Activated CD4-positive, CD25-positive, alpha-beta regulatory T cell treated with anti-CD3 and anti-CD28 coated beads, Interleukin-2, amount 50 U/mL, for 24 hours (primary cell): Measurements from ENCODE around the gene TMEM260.
"Not testable (repeated sequence)": the region's sequence is repeated elsewhere in the genome, so short reads cannot be mapped to it uniquely, and the experiment has no call there.

Source experiments
- ATAC-seq, 2 donors: fragments of 150-1000 bp; cut with Tn5 transposase; one replicate each; pipeline ENCODE4 v1.10.0; 2021; ENCODE audit warnings: mild to moderate bottlenecking in 1 of 2, moderate library complexity in 1 of 2

The TMEM260 gene

GRCh38 chr14:56603648-56604047, 24.1 kb downstream of the TMEM260 start:
- no peak for ATAC-seq

DNA sequence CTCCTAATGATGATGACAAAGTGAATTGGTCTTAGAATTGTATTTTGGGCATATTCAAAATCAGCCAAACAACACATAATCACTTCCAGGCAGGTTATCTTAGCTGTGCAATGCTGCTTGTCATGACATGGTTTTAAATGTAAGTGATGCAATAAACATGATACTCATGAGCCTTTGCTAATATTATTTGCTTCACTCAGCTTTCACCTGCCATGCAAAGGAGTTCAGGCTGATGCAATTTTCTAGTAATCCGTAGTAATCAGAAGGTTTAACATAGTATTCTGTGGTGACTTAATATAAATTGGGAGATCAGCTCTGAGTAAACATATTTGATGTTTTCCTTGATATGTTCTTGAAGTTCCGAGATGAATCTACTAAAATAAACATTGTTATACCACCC, 29.1 kb downstream of the TMEM260 start:
- ATAC-seq: no peak

GRCh38 chr14:56611663-56612062, 32.1 kb downstream of the TMEM260 start:
- not testable (repeated sequence) for ATAC-seq

GRCh38 chr14:56617084-56617483, 37.5 kb downstream of the TMEM260 start:
- no peak for ATAC-seq

DNA sequence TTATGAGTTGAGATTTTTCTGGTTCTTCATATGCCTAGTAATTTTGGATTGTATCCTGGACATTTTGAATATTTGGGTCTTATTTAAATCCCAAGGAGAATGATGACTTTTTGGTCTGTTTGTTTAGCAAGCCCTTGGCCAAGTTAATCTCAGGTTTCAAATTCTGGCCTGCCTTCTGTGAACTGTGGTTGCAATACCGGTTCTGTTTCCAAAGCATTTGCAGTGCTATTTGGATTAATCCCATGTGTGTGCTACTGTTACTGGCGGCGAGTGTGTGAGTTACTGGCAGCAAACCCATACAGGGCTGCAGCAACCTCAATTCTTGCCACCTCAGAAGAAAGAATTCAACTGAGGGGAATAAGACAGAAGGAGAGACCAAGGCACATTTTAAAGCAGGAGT, 51.1 kb downstream of the TMEM260 start:
- ATAC-seq: no peak

DNA sequence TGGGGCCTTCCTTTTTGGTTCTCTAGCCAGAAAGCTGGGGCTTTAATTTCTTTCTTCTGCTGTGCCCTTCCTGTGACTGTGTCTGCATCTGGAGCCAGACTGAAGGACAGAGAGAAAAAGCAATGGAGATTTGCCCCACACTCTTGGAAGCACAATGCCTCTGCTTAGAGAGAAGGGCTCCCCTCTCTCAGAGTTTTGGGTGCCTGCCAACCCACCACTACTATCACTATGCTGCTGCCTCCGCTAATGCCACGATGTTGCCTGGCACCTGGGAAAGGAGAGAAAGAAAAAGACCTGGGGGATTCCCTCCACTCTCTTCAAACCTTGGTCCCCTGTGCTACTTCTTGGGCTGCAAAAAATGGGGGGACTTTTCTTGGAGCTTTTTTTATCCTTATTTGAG, 52.6 kb downstream of the TMEM260 start:
- ATAC-seq: no peak

DNA sequence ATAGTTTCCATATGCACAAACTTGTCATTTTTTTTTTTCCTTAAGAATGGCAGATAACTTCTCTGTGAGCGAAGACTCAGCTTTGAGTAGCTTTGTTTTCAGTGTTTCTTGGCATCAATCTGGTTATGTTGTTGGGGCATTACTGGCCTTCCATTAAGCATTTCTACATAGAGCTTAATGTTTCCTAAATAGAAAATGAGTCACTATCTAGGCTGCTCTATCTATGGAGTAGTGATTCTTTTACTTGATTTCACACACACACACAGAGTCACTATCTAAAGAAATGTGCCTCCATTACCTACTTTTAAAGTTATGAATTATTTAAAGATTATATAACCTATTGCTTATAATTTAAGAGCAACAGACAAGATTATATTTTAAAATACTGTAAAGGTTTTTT, 53.9 kb downstream of the TMEM260 start:
- no peak for ATAC-seq

GRCh38 chr14:56635041-56635440, 55.4 kb downstream of the TMEM260 start:
- no peak for ATAC-seq

GRCh38 chr14:56647493-56647892, 67.9 kb downstream of the TMEM260 start:
- ATAC-seq: no peak

GRCh38 chr14:56648508-56649301, 69.1 kb downstream of the TMEM260 start:
- ATAC-seq: no peak

DNA sequence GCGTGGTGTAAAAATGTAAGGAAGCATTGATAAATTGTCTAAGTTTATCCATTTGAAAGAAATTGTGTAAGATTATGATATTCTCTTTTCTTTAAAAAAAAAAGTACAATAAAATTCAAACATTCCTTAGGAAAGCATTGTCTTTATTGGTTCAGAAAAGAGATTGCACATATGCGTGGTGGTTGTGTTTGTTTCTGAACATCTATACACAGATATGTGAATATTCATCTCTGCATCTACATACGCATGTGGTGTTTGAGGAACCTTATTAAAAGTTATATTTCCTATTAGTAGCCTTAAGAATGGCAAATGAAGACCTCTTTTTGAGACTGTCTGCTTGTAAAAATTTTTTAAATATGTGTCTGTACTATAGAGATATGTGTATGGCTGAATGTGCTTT, 69.8 kb downstream of the TMEM260 start:
- no peak for ATAC-seq

GRCh38 chr14:56650048-56650447, 70.5 kb downstream of the TMEM260 start:
- no peak for ATAC-seq

GRCh38 chr14:56650979-56651378, 71.4 kb downstream of the TMEM260 start:
- ATAC-seq: no peak

DNA sequence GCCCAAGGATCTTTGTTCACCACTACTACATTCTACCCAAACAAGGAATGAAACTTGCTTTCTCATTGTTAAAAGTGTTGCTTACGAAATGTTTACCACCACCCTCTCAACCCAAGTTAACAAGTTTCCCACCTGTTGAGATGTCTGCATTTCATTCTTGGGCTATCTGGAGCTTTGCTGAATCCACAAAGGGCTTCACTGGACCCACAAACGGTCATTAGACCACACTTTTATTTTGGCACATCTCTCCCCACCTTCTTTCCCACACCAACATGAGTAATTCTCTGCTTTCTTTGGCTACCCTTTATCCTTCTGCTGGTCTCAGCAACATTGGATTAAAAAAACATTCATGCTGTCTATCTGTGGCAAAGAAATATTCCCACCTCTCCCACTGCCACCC, 78.0 kb downstream of the TMEM260 start:
- no peak for ATAC-seq

DNA sequence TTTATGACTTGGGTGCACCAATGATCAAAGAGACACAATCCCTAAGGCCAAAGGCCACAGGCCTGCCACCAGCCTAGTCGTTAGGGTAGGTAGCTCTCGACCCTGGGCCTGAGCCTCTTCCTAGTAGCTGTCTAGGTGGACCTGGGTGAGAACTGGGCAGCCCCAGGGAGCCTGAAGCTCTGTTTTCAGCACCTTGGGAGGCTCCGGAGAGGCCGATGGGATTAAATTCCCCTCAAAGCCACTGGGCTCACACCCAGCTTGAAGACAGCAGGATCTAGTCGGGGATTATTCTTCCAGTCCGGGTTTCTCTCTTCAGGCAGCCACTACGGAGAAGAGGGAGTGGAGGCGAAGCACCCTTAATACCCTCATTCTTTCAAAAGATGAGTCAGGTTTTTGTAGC, 79.8 kb downstream of the TMEM260 start:
- no peak for ATAC-seq

- ATAC-seq: no peak
Measured at GRCh38 chr14:56659964-56660551, 80.5 kb downstream of the TMEM260 start.

- ATAC-seq: no peak
Measured at GRCh38 chr14:56660677-56661389, 81.2 kb downstream of the TMEM260 start.

- no peak for ATAC-seq
Measured at GRCh38 chr14:56661478-56661877, 81.9 kb downstream of the TMEM260 start.

GRCh38 chr14:56664811-56665421, 85.3 kb downstream of the TMEM260 start:
- ATAC-seq: no peak

DNA sequence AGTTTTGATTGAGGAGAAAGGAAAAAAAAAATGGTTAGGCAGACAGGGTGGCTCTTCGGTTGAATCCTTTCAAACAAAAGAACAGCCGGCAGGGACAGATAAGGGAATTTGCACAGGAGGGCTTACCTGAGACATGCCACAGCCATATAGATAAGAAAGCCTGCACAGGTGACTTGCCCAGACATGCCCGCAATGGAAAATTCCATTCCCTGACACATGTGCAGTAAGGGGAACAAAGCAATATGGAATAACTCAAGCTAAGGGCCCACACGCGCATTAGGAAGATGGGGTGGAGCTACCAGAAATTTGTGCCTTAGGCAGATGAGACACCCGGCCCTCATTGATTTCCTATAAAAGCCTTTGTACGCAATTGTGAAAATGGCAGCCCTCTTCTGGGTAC, 86.7 kb downstream of the TMEM260 start:
- no peak for ATAC-seq

DNA sequence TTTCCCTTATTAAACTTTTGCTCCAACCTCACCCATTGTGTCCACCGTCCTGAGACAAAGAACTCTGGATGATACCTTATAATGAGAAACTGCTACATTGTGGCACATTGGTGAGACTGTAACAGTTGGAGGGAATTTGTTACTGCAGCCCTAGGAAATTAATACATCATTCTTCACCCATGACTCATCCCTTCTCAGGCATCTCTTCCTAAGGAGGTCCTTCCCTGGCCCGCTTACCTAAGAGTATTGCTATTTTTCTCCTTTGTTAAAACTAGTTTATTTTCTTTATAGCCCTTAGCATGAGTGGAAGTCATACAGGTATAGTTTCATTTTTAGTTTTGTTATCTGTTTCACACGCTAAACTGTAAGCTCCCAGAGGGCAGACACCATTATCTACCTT, 87.1 kb downstream of the TMEM260 start:
- ATAC-seq: no peak

- ATAC-seq: not testable (repeated sequence)
Measured at GRCh38 chr14:56667290-56667689, 87.7 kb downstream of the TMEM260 start.

- no peak for ATAC-seq
Measured at GRCh38 chr14:56676042-56676441, 96.4 kb downstream of the TMEM260 start.

DNA sequence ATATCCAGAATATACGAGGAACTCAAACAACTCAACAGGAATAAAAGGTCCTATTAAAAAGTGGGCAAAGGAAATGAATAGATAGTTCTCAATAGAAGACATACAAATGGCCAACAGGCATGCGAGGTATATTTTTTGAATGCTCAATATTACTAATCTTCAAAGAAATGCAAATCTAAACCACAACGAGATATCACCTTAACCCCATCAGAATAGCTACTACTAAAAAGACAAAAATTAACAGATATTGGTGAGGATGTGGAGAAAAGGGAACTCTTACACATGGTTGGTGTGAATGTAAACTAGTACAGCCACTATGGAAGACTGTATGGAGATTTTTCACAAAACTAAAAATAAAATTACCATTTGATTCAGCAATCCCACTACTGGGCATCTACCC, 99.2 kb downstream of the TMEM260 start:
- no peak for ATAC-seq
